GM12864 (cell line): Measurements from ENCODE around the gene KDM4B.

Source experiments
- DNase-seq: peaks from one replicate; pipeline ENCODE4 v3.0.0-alpha.2; 2011; ENCODE audit warnings: low read depth
- H3K4me3 ChIP-seq: 2 replicates; pipeline ENCODE4 v1.5.1; 2011; ENCODE audit warnings: mild to moderate bottlenecking, low read depth, low read length, control low read depth
- CTCF ChIP-seq: IDR thresholded peaks from 2 replicates; pipeline ENCODE4 v1.5.1; 2011; ENCODE audit warnings: low read depth, mild to moderate bottlenecking, moderate library complexity, low read length, control low read depth, inconsistent platforms; ENCODE audit errors: missing control alignments

Gene KDM4B

GRCh38 chr19:5165697-5166019 is 196.7 kb downstream of the KDM4B start:
- H3K4me3 ChIP-seq = no peak overlapping the region
- no peak for DNase-seq
- TF ChIP-seq CTCF = no peak

- no peak overlapping the region for H3K4me3 ChIP-seq
- DNase-seq = no peak
- TF ChIP-seq CTCF = no peak
Measured at GRCh38 chr19:5166262-5166661, 197.3 kb downstream of the KDM4B start.

- no peak overlapping the region for H3K4me3 ChIP-seq
- TF ChIP-seq CTCF = peak; percentile 86
- no peak for DNase-seq
Measured at GRCh38 chr19:5170329-5170745, 201.4 kb downstream of the KDM4B start.

GRCh38 chr19:5171711-5172110 is 202.8 kb downstream of the KDM4B start:
- TF ChIP-seq CTCF = no peak
- no peak for DNase-seq
- no peak overlapping the region for H3K4me3 ChIP-seq

GRCh38 chr19:5172859-5173630 is 204.1 kb downstream of the KDM4B start:
- DNase-seq = no peak
- no peak overlapping the region for H3K4me3 ChIP-seq
- no peak for TF ChIP-seq CTCF

- TF ChIP-seq CTCF = no peak
- no peak for DNase-seq
Measured at GRCh38 chr19:5173993-5174392, 205.1 kb downstream of the KDM4B start.

More at GRCh38 chr19:5173993-5174392, 205.1 kb downstream of the KDM4B start:
- no peak overlapping the region for H3K4me3 ChIP-seq
